SK-N-SH treated with all-trans-retinoic acid at 6 μM for 48 hours (cell line): Measurements from ENCODE around the gene CCDC88C.
A peak's percentile ranks its signal among the peaks of the same experiment; 100 is the strongest.

ENCODE experiments used
- ATAC-seq: fragments of 200-7000 bp; cut with Tn5 transposase; 3 replicates; pipeline ENCODE4 v1.9.1; 2020; ENCODE audit warnings: mild to moderate bottlenecking, moderate library complexity
- BACH2 ChIP-seq: fragments of 250-450 bp; sonication (Bioruptor Pico); IDR thresholded peaks from 2 replicates; pipeline ENCODE4 v1.9.0; 2021; ENCODE audit warnings: mild to moderate bottlenecking, borderline replicate concordance
- CSDC2 ChIP-seq: fragments of 250-450 bp; sonication (Bioruptor Pico); IDR thresholded peaks from 2 replicates; pipeline ENCODE4 v1.5.0; 2020; ENCODE audit warnings: mild to moderate bottlenecking, moderate library complexity
- ESRRG ChIP-seq: fragments of 250-450 bp; sonication (Bioruptor Pico); IDR thresholded peaks from 2 replicates; pipeline ENCODE4 v1.6.1; 2021; ENCODE audit warnings: mild to moderate bottlenecking
- GLIS3 ChIP-seq: fragments of 250-450 bp; sonication (Bioruptor Pico); IDR thresholded peaks from 2 replicates; pipeline ENCODE4 v1.5.0; 2020; ENCODE audit warnings: mild to moderate bottlenecking, moderate library complexity
- ISL1 ChIP-seq: fragments of 250-450 bp; sonication (Bioruptor Pico); IDR thresholded peaks from 2 replicates; pipeline ENCODE4 v2.1.2; 2022; ENCODE audit warnings: mild to moderate bottlenecking, moderate library complexity
- OSR1 ChIP-seq: fragments of 250-450 bp; sonication (Bioruptor Pico); IDR thresholded peaks from 2 replicates; pipeline ENCODE4 v1.8.0; 2022; ENCODE audit warnings: moderate library complexity, mild to moderate bottlenecking, inconsistent platforms
- RARB ChIP-seq: fragments of 250-450 bp; sonication (Bioruptor Pico); IDR thresholded peaks from 2 replicates; pipeline ENCODE4 v1.8.0; 2021; ENCODE audit warnings: mild to moderate bottlenecking, moderate library complexity
- SNAI2 ChIP-seq: fragments of 250-450 bp; sonication (Bioruptor Pico); IDR thresholded peaks from 2 replicates; pipeline ENCODE4 v1.5.0; 2020; ENCODE audit warnings: mild to moderate bottlenecking, moderate library complexity
- TCF4 ChIP-seq: fragments of 250-450 bp; sonication (Bioruptor Pico); IDR thresholded peaks from 2 replicates; pipeline ENCODE4 v1.8.0; 2021; ENCODE audit warnings: mild to moderate bottlenecking, moderate library complexity, borderline replicate concordance
- TOX ChIP-seq: fragments of 250-450 bp; sonication (Bioruptor Pico); IDR thresholded peaks from 2 replicates; pipeline ENCODE4 v1.8.0; 2021; ENCODE audit warnings: mild to moderate bottlenecking, moderate library complexity, borderline replicate concordance
- ZC3H10 ChIP-seq: fragments of 250-450 bp; sonication (Bioruptor Pico); IDR thresholded peaks from 2 replicates; pipeline ENCODE4 v1.5.1; 2021; ENCODE audit warnings: mild to moderate bottlenecking, moderate library complexity
- ZFP3 ChIP-seq: fragments of 250-450 bp; sonication (Bioruptor Pico); IDR thresholded peaks from 2 replicates; pipeline ENCODE4 v1.5.0; 2020; ENCODE audit warnings: mild to moderate bottlenecking, moderate library complexity
- ZFP30 ChIP-seq: fragments of 450-650 bp; formaldehyde crosslinking; IDR thresholded peaks from 2 replicates; pipeline ENCODE4 v1.5.0; 2022; ENCODE audit warnings: mild to moderate bottlenecking, moderate library complexity
- ZNF565 ChIP-seq: fragments of 450-650 bp; formaldehyde crosslinking; conservative IDR thresholded peaks from 2 replicates; pipeline ENCODE4 v1.5.0; 2020; ENCODE audit warnings: low read depth, mild to moderate bottlenecking, moderate library complexity
- ZNF8 ChIP-seq: fragments of 450-650 bp; formaldehyde crosslinking; IDR thresholded peaks from 2 replicates; pipeline ENCODE4 v1.5.0; 2020; ENCODE audit warnings: mild to moderate bottlenecking, moderate library complexity
- TF ChIP-seq, protein P1 (sequence below): fragments of 250-450 bp; sonication (Bioruptor Pico); IDR thresholded peaks from 2 replicates; pipeline ENCODE4 v1.5.1; 2021; ENCODE audit warnings: mild to moderate bottlenecking, moderate library complexity
- TF ChIP-seq, protein P2 (sequence below): fragments of 250-450 bp; sonication (Bioruptor Pico); IDR thresholded peaks from 2 replicates; pipeline ENCODE4 v1.8.0; 2020; ENCODE audit warnings: mild to moderate bottlenecking, moderate library complexity, borderline replicate concordance
- TF ChIP-seq, protein P3 (sequence below): fragments of 250-450 bp; sonication (Bioruptor Pico); IDR thresholded peaks from 2 replicates; pipeline ENCODE4 v1.8.0; 2021; ENCODE audit warnings: low read depth, mild to moderate bottlenecking, moderate library complexity, borderline replicate concordance
- TF ChIP-seq, protein P4 (sequence below): fragments of 250-450 bp; sonication (Bioruptor Pico); IDR thresholded peaks from 2 replicates; pipeline ENCODE4 v1.5.0; 2020; ENCODE audit warnings: mild to moderate bottlenecking, moderate library complexity

Gene CCDC88C

DNA sequence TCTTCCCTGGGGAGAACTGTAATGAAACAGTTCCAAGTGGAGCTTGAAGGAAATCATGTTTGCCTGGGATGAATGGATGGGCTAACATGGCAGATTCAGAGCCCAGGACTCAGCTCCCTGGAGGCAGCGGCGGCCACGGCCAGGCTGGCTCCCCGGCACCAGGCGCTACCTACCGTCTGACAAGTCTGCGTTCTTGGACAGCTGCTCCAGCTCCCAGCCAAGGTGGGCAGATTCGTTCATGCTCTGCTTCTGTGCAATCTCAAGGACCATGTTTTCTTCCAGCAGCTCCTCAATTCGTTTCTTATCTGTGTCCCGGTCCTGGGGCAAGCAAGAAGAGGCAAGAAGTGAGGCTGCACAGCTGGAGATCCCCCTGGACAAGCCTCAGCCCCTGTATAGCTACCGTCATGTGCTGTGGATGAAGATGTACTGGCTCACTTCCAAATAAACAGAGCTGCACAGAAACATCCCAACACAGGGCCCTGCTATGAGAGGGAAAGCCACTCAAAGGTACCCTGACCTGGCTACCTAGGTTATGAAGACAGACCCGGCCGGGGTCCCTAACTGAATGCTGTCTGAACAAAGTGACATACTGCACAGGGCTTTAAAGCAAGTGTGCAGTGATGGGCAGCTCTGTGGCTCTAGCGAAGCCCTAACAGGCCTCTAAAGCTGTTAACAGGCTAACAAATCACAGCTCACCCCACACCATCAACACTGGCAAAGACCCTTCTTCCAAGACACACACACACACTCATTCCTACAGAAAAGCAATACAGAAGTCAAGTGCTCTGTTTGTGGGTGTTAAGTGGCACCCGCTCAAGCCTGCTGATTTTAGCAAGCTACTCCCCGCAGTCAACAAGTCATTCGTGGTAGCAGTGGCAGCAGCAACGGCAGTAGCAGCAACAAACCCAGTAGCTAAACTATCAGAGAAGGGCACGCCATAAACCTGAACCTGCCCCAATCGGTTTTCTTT, 92.7 kb downstream of the CCDC88C start:
- no peak for TF ChIP-seq ZC3H10
- no peak for TF ChIP-seq OSR1 (CRISPR knock-in tag)
- TF ChIP-seq TOX, result no peak
- no peak for TF ChIP-seq RARB (CRISPR knock-in tag)
- no peak for TF ChIP-seq ISL1 (CRISPR knock-in tag)
- no peak for TF ChIP-seq ZFP30 (CRISPR knock-in tag)
- TF ChIP-seq GLIS3 (CRISPR knock-in tag), result no peak
- TF ChIP-seq BACH2 (CRISPR knock-in tag), result no peak
- TF ChIP-seq, protein P1, sequence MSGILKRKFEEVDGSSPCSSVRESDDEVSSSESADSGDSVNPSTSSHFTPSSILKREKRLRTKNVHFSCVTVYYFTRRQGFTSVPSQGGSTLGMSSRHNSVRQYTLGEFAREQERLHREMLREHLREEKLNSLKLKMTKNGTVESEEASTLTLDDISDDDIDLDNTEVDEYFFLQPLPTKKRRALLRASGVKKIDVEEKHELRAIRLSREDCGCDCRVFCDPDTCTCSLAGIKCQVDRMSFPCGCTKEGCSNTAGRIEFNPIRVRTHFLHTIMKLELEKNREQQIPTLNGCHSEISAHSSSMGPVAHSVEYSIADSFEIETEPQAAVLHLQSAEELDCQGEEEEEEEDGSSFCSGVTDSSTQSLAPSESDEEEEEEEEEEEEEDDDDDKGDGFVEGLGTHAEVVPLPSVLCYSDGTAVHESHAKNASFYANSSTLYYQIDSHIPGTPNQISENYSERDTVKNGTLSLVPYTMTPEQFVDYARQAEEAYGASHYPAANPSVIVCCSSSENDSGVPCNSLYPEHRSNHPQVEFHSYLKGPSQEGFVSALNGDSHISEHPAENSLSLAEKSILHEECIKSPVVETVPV (CRISPR knock-in tag), result no peak
- no peak for TF ChIP-seq ZNF8 (CRISPR knock-in tag)
- no peak for TF ChIP-seq CSDC2 (CRISPR knock-in tag)
- TF ChIP-seq, protein P2, sequence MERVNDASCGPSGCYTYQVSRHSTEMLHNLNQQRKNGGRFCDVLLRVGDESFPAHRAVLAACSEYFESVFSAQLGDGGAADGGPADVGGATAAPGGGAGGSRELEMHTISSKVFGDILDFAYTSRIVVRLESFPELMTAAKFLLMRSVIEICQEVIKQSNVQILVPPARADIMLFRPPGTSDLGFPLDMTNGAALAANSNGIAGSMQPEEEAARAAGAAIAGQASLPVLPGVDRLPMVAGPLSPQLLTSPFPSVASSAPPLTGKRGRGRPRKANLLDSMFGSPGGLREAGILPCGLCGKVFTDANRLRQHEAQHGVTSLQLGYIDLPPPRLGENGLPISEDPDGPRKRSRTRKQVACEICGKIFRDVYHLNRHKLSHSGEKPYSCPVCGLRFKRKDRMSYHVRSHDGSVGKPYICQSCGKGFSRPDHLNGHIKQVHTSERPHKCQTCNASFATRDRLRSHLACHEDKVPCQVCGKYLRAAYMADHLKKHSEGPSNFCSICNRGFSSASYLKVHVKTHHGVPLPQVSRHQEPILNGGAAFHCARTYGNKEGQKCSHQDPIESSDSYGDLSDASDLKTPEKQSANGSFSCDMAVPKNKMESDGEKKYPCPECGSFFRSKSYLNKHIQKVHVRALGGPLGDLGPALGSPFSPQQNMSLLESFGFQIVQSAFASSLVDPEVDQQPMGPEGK (CRISPR knock-in tag), result no peak
- TF ChIP-seq TCF4 (CRISPR knock-in tag), result no peak
- ATAC-seq, result no peak

DNA sequence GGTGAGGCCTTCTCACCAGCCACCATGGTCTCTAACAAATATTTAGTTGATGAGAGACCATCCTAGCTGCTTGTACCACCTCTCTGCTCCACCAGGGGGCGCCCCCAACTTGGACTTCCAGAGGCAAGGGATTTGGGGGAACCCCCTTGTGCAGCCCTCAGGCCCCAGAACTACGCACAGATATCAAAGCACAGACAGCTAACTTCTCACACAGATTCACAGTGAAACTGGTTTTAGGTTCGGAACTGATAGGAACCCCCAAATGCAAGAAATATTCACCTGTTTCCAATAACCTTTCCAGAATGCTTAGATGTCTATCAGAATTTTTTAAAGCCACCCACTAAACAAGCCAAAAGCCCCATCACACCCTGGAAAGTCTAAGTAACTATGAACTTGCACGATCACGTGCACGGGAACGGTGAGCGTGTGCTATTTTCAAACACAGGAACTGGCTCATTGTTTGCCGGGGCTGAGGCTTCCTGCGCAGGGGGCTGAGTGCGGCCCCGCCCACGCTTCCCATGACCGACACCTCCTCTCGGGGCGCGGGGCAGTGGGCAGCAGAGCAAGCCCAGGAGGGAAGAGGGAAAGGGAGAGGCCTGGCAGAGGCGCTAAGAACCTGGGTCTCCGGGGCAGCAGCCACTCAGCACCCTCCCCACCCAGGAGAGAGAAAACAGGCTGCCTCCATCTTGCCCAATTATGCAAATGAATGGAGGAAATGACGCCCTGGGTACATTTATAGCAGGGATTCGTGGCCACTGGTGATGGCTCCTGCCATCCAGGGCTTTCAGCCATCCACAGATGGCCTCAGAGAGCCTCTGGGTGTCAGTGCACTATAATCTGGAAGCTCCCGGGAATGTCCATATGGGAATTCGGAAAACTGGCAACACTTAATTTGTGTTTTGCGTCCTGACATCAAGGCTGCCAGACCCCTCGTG, 93.7 kb downstream of the CCDC88C start:
- peak; percentile 85 for ATAC-seq
- TF ChIP-seq, protein P2 (CRISPR knock-in tag), result no peak
- TF ChIP-seq, protein P3, sequence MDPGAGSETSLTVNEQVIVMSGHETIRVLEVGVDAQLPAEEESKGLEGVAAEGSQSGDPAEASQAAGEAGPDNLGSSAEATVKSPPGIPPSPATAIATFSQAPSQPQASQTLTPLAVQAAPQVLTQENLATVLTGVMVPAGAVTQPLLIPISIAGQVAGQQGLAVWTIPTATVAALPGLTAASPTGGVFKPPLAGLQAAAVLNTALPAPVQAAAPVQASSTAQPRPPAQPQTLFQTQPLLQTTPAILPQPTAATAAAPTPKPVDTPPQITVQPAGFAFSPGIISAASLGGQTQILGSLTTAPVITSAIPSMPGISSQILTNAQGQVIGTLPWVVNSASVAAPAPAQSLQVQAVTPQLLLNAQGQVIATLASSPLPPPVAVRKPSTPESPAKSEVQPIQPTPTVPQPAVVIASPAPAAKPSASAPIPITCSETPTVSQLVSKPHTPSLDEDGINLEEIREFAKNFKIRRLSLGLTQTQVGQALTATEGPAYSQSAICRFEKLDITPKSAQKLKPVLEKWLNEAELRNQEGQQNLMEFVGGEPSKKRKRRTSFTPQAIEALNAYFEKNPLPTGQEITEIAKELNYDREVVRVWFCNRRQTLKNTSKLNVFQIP (CRISPR knock-in tag), result no peak
- TF ChIP-seq ZNF8 (CRISPR knock-in tag), result no peak

DNA sequence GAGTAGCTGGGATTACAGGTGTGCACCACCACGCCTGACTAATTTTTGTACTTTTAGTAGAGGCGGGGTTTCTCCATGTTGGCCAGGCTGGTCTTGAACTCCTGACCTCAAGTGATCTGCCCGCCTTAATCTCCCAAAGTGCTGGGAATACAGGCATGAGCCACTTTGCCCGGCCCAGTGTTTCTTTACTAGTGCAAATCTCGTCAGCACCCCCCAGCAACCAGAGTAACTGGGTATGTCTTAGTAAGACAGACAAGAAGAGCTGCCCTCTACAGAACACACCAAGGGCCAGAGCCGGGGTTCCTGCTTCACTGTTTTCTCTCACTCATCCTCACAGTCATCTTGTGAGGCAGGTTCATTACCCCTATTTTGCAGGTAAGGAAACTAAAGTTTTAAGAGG, 94.6 kb downstream of the CCDC88C start:
- no peak for ATAC-seq
- no peak for TF ChIP-seq ZNF8 (CRISPR knock-in tag)
- no peak for TF ChIP-seq ZFP3 (CRISPR knock-in tag)
- TF ChIP-seq ZNF565 (CRISPR knock-in tag), result no peak
- no peak for TF ChIP-seq ZC3H10
- TF ChIP-seq, protein P1 (CRISPR knock-in tag), result no peak
- TF ChIP-seq, protein P2 (CRISPR knock-in tag), result no peak
- no peak for TF ChIP-seq ESRRG
- no peak for TF ChIP-seq ZFP30 (CRISPR knock-in tag)
- TF ChIP-seq SNAI2 (CRISPR knock-in tag), result no peak
- TF ChIP-seq RARB (CRISPR knock-in tag), result no peak
- TF ChIP-seq BACH2 (CRISPR knock-in tag), result no peak
- no peak for TF ChIP-seq ISL1 (CRISPR knock-in tag)
- TF ChIP-seq GLIS3 (CRISPR knock-in tag), result no peak
- TF ChIP-seq CSDC2 (CRISPR knock-in tag), result no peak
- TF ChIP-seq, protein P4, sequence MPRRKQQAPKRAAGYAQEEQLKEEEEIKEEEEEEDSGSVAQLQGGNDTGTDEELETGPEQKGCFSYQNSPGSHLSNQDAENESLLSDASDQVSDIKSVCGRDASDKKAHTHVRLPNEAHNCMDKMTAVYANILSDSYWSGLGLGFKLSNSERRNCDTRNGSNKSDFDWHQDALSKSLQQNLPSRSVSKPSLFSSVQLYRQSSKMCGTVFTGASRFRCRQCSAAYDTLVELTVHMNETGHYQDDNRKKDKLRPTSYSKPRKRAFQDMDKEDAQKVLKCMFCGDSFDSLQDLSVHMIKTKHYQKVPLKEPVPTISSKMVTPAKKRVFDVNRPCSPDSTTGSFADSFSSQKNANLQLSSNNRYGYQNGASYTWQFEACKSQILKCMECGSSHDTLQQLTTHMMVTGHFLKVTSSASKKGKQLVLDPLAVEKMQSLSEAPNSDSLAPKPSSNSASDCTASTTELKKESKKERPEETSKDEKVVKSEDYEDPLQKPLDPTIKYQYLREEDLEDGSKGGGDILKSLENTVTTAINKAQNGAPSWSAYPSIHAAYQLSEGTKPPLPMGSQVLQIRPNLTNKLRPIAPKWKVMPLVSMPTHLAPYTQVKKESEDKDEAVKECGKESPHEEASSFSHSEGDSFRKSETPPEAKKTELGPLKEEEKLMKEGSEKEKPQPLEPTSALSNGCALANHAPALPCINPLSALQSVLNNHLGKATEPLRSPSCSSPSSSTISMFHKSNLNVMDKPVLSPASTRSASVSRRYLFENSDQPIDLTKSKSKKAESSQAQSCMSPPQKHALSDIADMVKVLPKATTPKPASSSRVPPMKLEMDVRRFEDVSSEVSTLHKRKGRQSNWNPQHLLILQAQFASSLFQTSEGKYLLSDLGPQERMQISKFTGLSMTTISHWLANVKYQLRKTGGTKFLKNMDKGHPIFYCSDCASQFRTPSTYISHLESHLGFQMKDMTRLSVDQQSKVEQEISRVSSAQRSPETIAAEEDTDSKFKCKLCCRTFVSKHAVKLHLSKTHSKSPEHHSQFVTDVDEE (CRISPR knock-in tag), result no peak
